Measurements from ENCODE around the gene BLZF1. TPM values are rescaled to one million over a fixed set of nuclear protein-coding genes. Genes with fewer than 3 reads are reported as not detected.
A peak's percentile ranks its signal among the peaks of the same experiment; 100 is the strongest.

The BLZF1 gene, protein sequence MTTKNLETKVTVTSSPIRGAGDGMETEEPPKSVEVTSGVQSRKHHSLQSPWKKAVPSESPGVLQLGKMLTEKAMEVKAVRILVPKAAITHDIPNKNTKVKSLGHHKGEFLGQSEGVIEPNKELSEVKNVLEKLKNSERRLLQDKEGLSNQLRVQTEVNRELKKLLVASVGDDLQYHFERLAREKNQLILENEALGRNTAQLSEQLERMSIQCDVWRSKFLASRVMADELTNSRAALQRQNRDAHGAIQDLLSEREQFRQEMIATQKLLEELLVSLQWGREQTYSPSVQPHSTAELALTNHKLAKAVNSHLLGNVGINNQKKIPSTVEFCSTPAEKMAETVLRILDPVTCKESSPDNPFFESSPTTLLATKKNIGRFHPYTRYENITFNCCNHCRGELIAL
- 10 to 100 TPM; 11.4 to 16.6 (median 15.6) TPM for total RNA-seq
- 25.3 TPM for total RNA-seq (2013)
- 18.2 to 47.9 (median 32.0) reads per million in 29 experiments for total RNA-seq

DNA sequence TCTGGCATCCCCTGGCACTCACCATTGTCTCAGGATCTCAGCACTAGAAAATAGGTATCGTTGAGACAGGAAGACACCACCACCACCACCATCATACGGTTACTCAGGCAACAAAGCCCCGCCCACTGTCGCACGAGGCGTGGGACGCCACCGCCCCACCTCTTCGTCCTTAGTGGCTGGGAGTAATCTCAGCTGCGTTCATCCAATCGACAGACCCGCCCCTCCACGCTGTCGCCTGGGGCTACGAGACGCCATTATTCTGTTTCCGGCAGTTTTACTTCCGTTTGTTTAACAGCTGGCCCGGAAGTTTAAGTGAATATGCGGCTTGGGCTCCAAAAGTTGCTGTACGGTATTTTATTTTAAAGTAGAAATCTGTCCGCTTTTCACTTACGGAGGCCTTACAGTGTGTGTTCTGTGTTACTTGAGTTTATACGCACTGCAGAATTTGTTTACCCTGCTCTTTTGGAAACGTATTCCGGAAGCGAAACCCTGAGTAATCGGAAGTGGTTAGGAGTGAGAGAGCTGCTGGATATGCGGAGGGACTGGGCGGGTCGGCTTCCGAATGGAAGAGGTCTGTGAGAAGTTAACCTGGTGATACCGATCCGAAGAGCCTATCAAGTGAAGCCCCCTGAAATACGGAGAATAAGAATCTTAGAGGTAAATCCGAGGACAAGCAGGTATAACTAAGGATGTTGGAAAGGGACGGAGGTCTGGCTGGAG, at the start of gene BLZF1, which contains the start of gene NME7:
BLZF1 (plus strand) TSS at position 510 of the 720 bp plus-strand sequence. CDS start 1,328 bp downstream, outside the sequence.
NME7 (minus strand) TSS at position 112 of the 720 bp plus-strand sequence; CDS start at position 25, 87 bp downstream.
- H3K4me3 Mint-ChIP-seq: peak within 1 kb of the TSS in 1 of 3 donors; percentile 67
- H3K4me1 Mint-ChIP-seq: peaks cover 22 to 40% (median 34%) of the 10 kb centered on the region in 3 donors

DNA sequence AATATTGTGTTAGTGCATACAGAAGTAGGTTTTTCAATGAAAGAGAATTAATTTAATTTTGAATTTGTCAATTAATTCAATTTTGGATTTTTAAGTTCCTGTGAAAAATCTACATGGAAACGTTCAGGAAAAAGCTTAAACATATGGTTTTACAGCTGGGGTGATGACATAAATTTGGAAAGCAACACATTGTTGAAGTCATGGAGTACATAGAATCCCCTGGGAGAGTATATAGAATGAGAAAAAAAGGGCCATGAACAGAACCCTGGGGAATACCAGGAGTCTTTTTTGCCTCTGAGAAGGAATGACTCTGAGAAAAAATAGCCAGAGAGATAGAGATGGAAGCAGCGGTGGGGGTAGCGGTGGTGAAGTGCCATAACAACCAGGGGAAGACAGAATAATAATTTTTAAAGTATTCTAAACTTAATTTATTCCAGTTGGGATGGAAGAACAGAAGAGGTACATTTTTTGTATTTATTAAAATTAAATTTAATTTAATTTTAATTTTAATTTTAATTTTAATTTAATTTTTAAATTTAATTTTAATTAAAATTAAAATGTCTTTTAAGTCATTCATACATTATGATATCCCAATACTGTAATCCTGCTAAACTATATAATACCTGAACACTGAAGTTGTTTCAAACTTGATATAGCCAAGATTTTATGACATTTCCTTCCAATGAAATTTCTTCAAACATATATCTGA, 49.3 kb upstream of the BLZF1 start:
- Histone ChIP-seq H3K27ac (ENCODE audit: low read length) (no peak overlapping the region), H3K4me1 (ENCODE audit: control insufficient read depth in 1 of 2, extremely low read depth in 1 of 2, insufficient read depth in 2 of 2, low read length in 2 of 2) (no peaks in the 10 kb centered on the region), H3K4me3 (ENCODE audit: control insufficient read depth in 1 of 2, extremely low read depth in 1 of 2, low read length in 1 of 2) (no peak overlapping the region), H3K9me3 (no peaks in the 10 kb centered on the region), H3K27me3 (replicated peaks in 1 of 2; ENCODE audit: control insufficient read depth in 2 of 2, extremely low read depth in 1 of 2, insufficient read depth in 2 of 2, low read length in 1 of 2) (no peaks in the 10 kb centered on the region), H3K36me3 (ENCODE audit: control insufficient read depth in 2 of 2, extremely low read depth in 1 of 2, insufficient read depth in 1 of 2, low read length in 1 of 2) (no peaks in the 10 kb centered on the region)
- 86% methylated on average over 1 of the region's 3 CpGs for WGBS (ENCODE audit: insufficient coverage)
- Mint-ChIP-seq H3K4me1 (no peaks in the 10 kb centered on the region), H3K9me3 (no peaks in the 10 kb centered on the region), H3K27me3 (no peaks in the 10 kb centered on the region), H3K36me3 (peaks cover 26% of the 10 kb centered on the region), H3K27ac (no peak overlapping the region), H3K4me3 (no peak overlapping the region)
- POLR2A ChIA-PET: no interaction called here
- ATAC-seq (replicated peaks in 1 of 4): no peak
- DNase-seq: no peak
- CTCF ChIA-PET: no interaction called here

More for the DNA sequence above, at the start of gene BLZF1, which contains the start of gene NME7:
- H3K9me3 Mint-ChIP-seq: peaks cover 0 to 6% (median 5%) of the 10 kb centered on the region in 3 donors
- ChIA-PET POLR2A (interaction anchor here in 1 of 2 donors (0.6 to 1.1 kb wide), 2 partner anchors 526 to 698 kb away, joined by 3 to 4 read pairs; partner anchors contain the start of gene SCYL3), CTCF (interaction anchor here (0.6 to 3.0 kb wide), 10 partner anchors 19 to 1025 kb away, joined by 3 to 31 read pairs (median 3); partner anchors contain the start of gene METTL18 (in 1 of the 2))
- H3K4me1 ChIP-seq (ENCODE audit: control insufficient read depth in 1 of 2, extremely low read depth in 1 of 2, insufficient read depth in 2 of 2, low read length in 2 of 2): peaks cover 4 to 31% of the 10 kb centered on the region in 2 experiments
- no peaks in the 10 kb centered on the region for H3K27me3 Mint-ChIP-seq
- DNase-seq: peak; percentile 95 to 99 (median 99)
- H3K36me3 Mint-ChIP-seq: peaks cover 20% of the 10 kb centered on the region
- peak; percentile 96 to 99 (median 98) for ATAC-seq (replicated peaks in 1 of 4)
- no peak within 1 kb of the TSS for H3K27ac Mint-ChIP-seq
- peak within 1 kb of the TSS; percentile 84 for H3K27ac ChIP-seq (ENCODE audit: low read length)
- peaks cover 0 to 4% of the 10 kb centered on the region in 2 donors for H3K36me3 ChIP-seq (ENCODE audit: control insufficient read depth in 2 of 2, extremely low read depth in 1 of 2, insufficient read depth in 1 of 2, low read length in 1 of 2)
- WGBS (ENCODE audit: insufficient coverage): under 1% methylated on average over 36 of the region's 37 CpGs
- peaks cover 2% of the 10 kb centered on the region for H3K9me3 ChIP-seq
- H3K27me3 ChIP-seq (replicated peaks in 1 of 2; ENCODE audit: control insufficient read depth in 2 of 2, extremely low read depth in 1 of 2, insufficient read depth in 2 of 2, low read length in 1 of 2): no peaks in the 10 kb centered on the region
- H3K4me3 ChIP-seq (ENCODE audit: control insufficient read depth in 1 of 2, extremely low read depth in 1 of 2, low read length in 1 of 2): peak within 1 kb of the TSS; percentile 69 to 77

DNA sequence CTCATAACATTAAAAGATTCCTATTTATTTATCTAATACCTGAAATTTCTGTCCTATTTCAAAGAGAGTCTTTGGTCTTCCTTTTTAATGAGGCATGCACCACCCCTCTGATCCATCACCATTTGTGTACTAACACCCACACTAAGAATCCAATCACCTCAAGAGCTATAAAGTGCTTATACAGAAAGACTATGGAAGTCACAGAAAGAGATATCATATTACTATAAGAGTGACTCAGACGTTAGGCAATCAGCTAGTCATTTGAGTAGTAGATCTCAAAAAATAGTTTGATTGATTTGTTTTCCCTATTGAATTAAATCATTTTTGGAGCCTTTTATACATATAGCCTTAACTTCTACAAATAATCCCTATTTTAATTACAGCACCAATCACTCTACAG, 46.5 kb upstream of the BLZF1 start:
- H3K9me3 ChIP-seq: no peaks in the 10 kb centered on the region
- H3K4me1 ChIP-seq (ENCODE audit: control insufficient read depth in 1 of 2, extremely low read depth in 1 of 2, insufficient read depth in 2 of 2, low read length in 2 of 2): no peaks in the 10 kb centered on the region
- H3K36me3 ChIP-seq (ENCODE audit: control insufficient read depth in 2 of 2, extremely low read depth in 1 of 2, insufficient read depth in 1 of 2, low read length in 1 of 2): no peaks in the 10 kb centered on the region
- Mint-ChIP-seq H3K4me1 (peaks cover 0 to under 1% (median under 1%) of the 10 kb centered on the region in 3 donors), H3K36me3 (peaks cover 31% of the 10 kb centered on the region), H3K4me3 (no peak overlapping the region), H3K27ac (no peak overlapping the region), H3K9me3 (no peaks in the 10 kb centered on the region), H3K27me3 (no peaks in the 10 kb centered on the region)
- ATAC-seq (replicated peaks in 1 of 4) (no peak), DNase-seq (no peak)
- H3K27me3 ChIP-seq (replicated peaks in 1 of 2; ENCODE audit: control insufficient read depth in 2 of 2, extremely low read depth in 1 of 2, insufficient read depth in 2 of 2, low read length in 1 of 2): no peaks in the 10 kb centered on the region
- no peak overlapping the region for H3K4me3 ChIP-seq (ENCODE audit: control insufficient read depth in 1 of 2, extremely low read depth in 1 of 2, low read length in 1 of 2)
- no CpG with 5 or more reads among the region's 1 CpG for WGBS (ENCODE audit: insufficient coverage)
- POLR2A ChIA-PET: no interaction called here
- CTCF ChIA-PET: no interaction called here
- H3K27ac ChIP-seq (ENCODE audit: low read length): no peak overlapping the region

DNA sequence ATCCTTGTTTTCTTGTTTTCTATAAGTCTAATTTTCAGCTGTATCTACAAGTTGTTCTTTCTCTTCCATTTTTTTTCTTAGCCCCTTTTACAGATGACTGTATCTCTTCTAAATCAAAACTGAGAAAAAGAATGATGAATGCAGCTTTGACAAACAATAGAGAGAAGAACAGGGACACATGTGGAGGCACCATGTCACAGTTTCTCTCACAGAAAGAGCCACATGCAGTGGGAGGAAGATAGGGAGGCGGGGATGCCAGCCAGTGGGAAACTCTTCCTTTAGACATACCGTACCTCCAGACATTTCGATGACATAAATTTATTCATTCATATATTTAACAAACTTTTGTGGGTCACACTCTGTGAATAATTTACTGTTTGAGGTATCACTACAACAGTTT, 45.9 kb upstream of the BLZF1 start:
- no peak overlapping the region for H3K27ac ChIP-seq (ENCODE audit: low read length)
- no peaks in the 10 kb centered on the region for H3K27me3 ChIP-seq (replicated peaks in 1 of 2; ENCODE audit: control insufficient read depth in 2 of 2, extremely low read depth in 1 of 2, insufficient read depth in 2 of 2, low read length in 1 of 2)
- Mint-ChIP-seq H3K36me3 (peaks cover 31% of the 10 kb centered on the region), H3K4me1 (peaks cover 0 to 6% (median 2%) of the 10 kb centered on the region in 3 donors), H3K27me3 (no peaks in the 10 kb centered on the region), H3K9me3 (no peaks in the 10 kb centered on the region), H3K27ac (no peak overlapping the region), H3K4me3 (no peak overlapping the region)
- no CpG with 5 or more reads among the region's 3 CpGs for WGBS (ENCODE audit: insufficient coverage)
- H3K4me3 ChIP-seq (ENCODE audit: control insufficient read depth in 1 of 2, extremely low read depth in 1 of 2, low read length in 1 of 2): no peak overlapping the region
- H3K4me1 ChIP-seq (ENCODE audit: control insufficient read depth in 1 of 2, extremely low read depth in 1 of 2, insufficient read depth in 2 of 2, low read length in 2 of 2): no peaks in the 10 kb centered on the region
- ChIA-PET CTCF (interaction anchor here in 1 of 2 donors (0.5 kb wide), 1 partner anchor 486 kb away, joined by 4 read pairs; no protein-coding TSS in a partner anchor), POLR2A (no interaction called here)
- H3K9me3 ChIP-seq: no peaks in the 10 kb centered on the region
- ATAC-seq (replicated peaks in 1 of 4) (no peak), DNase-seq (no peak)
- H3K36me3 ChIP-seq (ENCODE audit: control insufficient read depth in 2 of 2, extremely low read depth in 1 of 2, insufficient read depth in 1 of 2, low read length in 1 of 2): no peaks in the 10 kb centered on the region

DNA sequence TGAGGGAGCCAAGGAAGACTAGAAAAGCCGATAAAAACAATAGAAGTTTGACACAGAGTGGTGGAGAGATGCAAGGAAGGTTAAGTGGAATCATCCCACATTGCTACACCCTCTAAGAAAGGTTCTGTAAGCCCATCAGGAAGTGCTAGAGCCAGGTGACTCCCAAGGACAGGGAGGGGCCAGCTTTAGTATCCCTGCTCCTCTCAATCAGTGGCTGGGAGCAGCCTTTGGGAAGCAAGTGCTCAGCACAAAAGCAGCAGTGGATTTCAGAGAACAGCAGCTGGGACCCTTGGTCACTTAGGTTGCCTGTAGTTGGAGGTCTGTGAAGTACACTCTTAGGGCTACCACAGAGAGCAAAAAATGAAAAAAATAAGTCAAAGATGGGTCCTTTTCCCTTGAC, 42.9 kb upstream of the BLZF1 start:
- CTCF ChIA-PET: interaction anchor here in 1 of 2 donors (0.9 kb wide), 1 partner anchor 982 kb away, joined by 3 read pairs; no protein-coding TSS in a partner anchor
- H3K27me3 Mint-ChIP-seq: no peaks in the 10 kb centered on the region

More for the DNA sequence above, 42.9 kb upstream of the BLZF1 start:
- H3K27me3 ChIP-seq (replicated peaks in 1 of 2; ENCODE audit: control insufficient read depth in 2 of 2, extremely low read depth in 1 of 2, insufficient read depth in 2 of 2, low read length in 1 of 2): no peaks in the 10 kb centered on the region
- POLR2A ChIA-PET: no interaction called here
- ATAC-seq (replicated peaks in 1 of 4) (no peak), DNase-seq (no peak)
- H3K4me1 ChIP-seq (ENCODE audit: control insufficient read depth in 1 of 2, extremely low read depth in 1 of 2, insufficient read depth in 2 of 2, low read length in 2 of 2): no peaks in the 10 kb centered on the region
- H3K9me3 Mint-ChIP-seq: peaks cover 7 to 15% (median 10%) of the 10 kb centered on the region in 3 donors
- H3K27ac Mint-ChIP-seq: no peak overlapping the region
- H3K4me3 Mint-ChIP-seq: no peak overlapping the region
- no peaks in the 10 kb centered on the region for H3K36me3 ChIP-seq (ENCODE audit: control insufficient read depth in 2 of 2, extremely low read depth in 1 of 2, insufficient read depth in 1 of 2, low read length in 1 of 2)
- H3K4me1 Mint-ChIP-seq: peaks cover 2 to 8% (median 6%) of the 10 kb centered on the region in 3 donors
- no peak overlapping the region for H3K4me3 ChIP-seq (ENCODE audit: control insufficient read depth in 1 of 2, extremely low read depth in 1 of 2, low read length in 1 of 2)
- H3K27ac ChIP-seq (ENCODE audit: low read length): no peak overlapping the region
- no peaks in the 10 kb centered on the region for H3K9me3 ChIP-seq
- H3K36me3 Mint-ChIP-seq: peaks cover 32% of the 10 kb centered on the region
- WGBS (ENCODE audit: insufficient coverage): no CpG with 5 or more reads among the region's 1 CpG

All from T-cell (primary cell).